ENCODE data around the gene NRP2. TPM values are rescaled to one million over a fixed set of nuclear protein-coding genes. Genes with fewer than 3 reads are reported as not detected.

The NRP2 gene
- total RNA-seq, 2 experiments from 2014 or later: 0.35 to 2.6 TPM

DNA sequence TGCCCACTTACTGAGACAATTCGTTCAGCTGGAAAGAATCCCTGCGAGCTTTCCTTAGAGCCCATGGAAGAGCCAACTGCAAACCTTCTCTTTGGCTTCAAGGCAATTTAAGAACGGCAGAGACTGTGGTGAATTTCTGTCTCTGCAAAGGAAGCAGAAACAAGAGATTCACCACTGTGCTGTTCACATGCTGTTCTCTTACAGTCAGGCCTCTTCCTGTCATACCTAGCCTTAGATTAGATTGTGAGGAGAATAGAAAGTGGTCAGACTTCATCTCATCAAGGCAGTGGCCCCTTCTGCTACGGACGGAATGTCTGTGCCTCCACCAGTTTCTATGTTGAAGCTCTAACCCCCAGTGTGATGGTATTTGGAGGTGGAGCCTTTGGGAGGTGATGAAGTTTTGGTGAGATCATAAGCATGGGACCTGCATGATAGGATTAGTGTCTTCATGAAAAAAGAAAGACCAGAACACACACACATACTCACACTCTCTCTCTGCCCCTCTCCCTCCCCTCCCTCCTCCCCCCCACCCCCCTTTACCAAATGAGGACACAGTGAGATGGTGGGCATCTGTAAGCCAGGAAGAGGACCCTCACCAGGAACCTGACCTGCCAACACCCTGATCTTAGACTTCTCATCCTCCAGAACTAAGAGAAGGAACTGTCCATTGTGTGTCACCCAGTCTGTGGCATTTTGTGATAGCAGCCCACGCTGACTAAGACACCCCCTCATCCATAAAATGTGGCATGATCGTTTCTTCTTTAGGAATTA, 45.6 kb upstream of the NRP2 start:
- H4K20me1 ChIP-seq (ENCODE audit: insufficient read depth, low read length): no peaks in the 10 kb centered on the region
- H3K79me2 ChIP-seq (ENCODE audit: insufficient read depth, low read depth, low read length): no peaks in the 10 kb centered on the region
- no peak for DNase-seq (ENCODE audit: low spot score)
- H3K9me3 ChIP-seq (ENCODE audit: low read length): no peaks in the 10 kb centered on the region
- no TSS peak for BruUV-seq (replicated peaks)
- no peaks in the 10 kb centered on the region for H3K4me1 ChIP-seq (ENCODE audit: insufficient read depth, low read length, poor library complexity, severe bottlenecking)
- intact Hi-C loops (cut with micrococcal nuclease; ENCODE audit: unreplicated experiment): no loop called here
- no peak for TF ChIP-seq CTCF (conservative IDR thresholded peaks at IDR 0.05; ENCODE audit: low read length)
- TF ChIP-seq EZH2phosphoT487 (IDR thresholded peaks at IDR 0.05; ENCODE audit: borderline replicate concordance, low read depth, low read length): no peak
- CTCF ChIA-PET (ENCODE audit: unreplicated experiment): no interaction called here
- no peaks in the 10 kb centered on the region for H3K9me2 ChIP-seq (ENCODE audit: insufficient read depth, low read length)
- no peak overlapping the region for H3K27ac ChIP-seq (ENCODE audit: low read depth, low read length, poor library complexity, severe bottlenecking)
- H3K36me3 ChIP-seq (ENCODE audit: insufficient read depth, low read length): no peaks in the 10 kb centered on the region
- no peak overlapping the region for H2AFZ ChIP-seq (ENCODE audit: low read length)
- no peak overlapping the region for H3K4me3 ChIP-seq (ENCODE audit: low read depth, low read length, poor library complexity, severe bottlenecking)
- POLR2A ChIA-PET: interaction anchor here (0.6 kb wide), 1 partner anchor 35 kb away, joined by 3 read pairs; no protein-coding TSS in a partner anchor
- H3K4me2 ChIP-seq (ENCODE audit: low read length): no peak overlapping the region

GRCh38 chr2:205637320-205637602, 45.0 kb upstream of the NRP2 start:
- Histone ChIP-seq H3K79me2 (ENCODE audit: insufficient read depth, low read depth, low read length) (no peaks in the 10 kb centered on the region), H3K4me1 (ENCODE audit: insufficient read depth, low read length, poor library complexity, severe bottlenecking) (no peaks in the 10 kb centered on the region), H3K4me2 (ENCODE audit: low read length) (no peak overlapping the region), H3K9me2 (ENCODE audit: insufficient read depth, low read length) (no peaks in the 10 kb centered on the region), H2AFZ (ENCODE audit: low read length) (no peak overlapping the region), H4K20me1 (ENCODE audit: insufficient read depth, low read length) (no peaks in the 10 kb centered on the region), H3K9me3 (ENCODE audit: low read length) (no peaks in the 10 kb centered on the region), H3K4me3 (ENCODE audit: low read depth, low read length, poor library complexity, severe bottlenecking) (no peak overlapping the region), H3K27ac (ENCODE audit: low read depth, low read length, poor library complexity, severe bottlenecking) (no peak overlapping the region), H3K36me3 (ENCODE audit: insufficient read depth, low read length) (no peaks in the 10 kb centered on the region)
- ChIA-PET POLR2A (no interaction called here), CTCF (ENCODE audit: unreplicated experiment) (no interaction called here)
- TF ChIP-seq CTCF (conservative IDR thresholded peaks at IDR 0.05; ENCODE audit: low read length): no peak
- no peak for TF ChIP-seq EZH2phosphoT487 (IDR thresholded peaks at IDR 0.05; ENCODE audit: borderline replicate concordance, low read depth, low read length)
- BruUV-seq (replicated peaks): no TSS peak
- no peak for DNase-seq (ENCODE audit: low spot score)
- intact Hi-C loops (cut with micrococcal nuclease; ENCODE audit: unreplicated experiment): no loop called here

GRCh38 chr2:205637779-205638503, 44.4 kb upstream of the NRP2 start:
- ChIA-PET CTCF (ENCODE audit: unreplicated experiment) (no interaction called here), POLR2A (interaction anchor here (0.8 to 1.1 kb wide), 2 partner anchors 13 to 197 kb away, joined by 3 to 4 read pairs; no protein-coding TSS in a partner anchor)
- no peak for DNase-seq (ENCODE audit: low spot score)
- Histone ChIP-seq H3K36me3 (ENCODE audit: insufficient read depth, low read length) (no peaks in the 10 kb centered on the region), H3K4me1 (ENCODE audit: insufficient read depth, low read length, poor library complexity, severe bottlenecking) (no peaks in the 10 kb centered on the region), H3K79me2 (ENCODE audit: insufficient read depth, low read depth, low read length) (no peaks in the 10 kb centered on the region), H3K27ac (ENCODE audit: low read depth, low read length, poor library complexity, severe bottlenecking) (no peak overlapping the region), H3K9me3 (ENCODE audit: low read length) (no peaks in the 10 kb centered on the region), H3K4me2 (ENCODE audit: low read length) (no peak overlapping the region), H3K9me2 (ENCODE audit: insufficient read depth, low read length) (no peaks in the 10 kb centered on the region), H3K4me3 (ENCODE audit: low read depth, low read length, poor library complexity, severe bottlenecking) (no peak overlapping the region), H4K20me1 (ENCODE audit: insufficient read depth, low read length) (no peaks in the 10 kb centered on the region), H2AFZ (ENCODE audit: low read length) (no peak overlapping the region)
- intact Hi-C loops (cut with micrococcal nuclease; ENCODE audit: unreplicated experiment): no loop called here
- no peak for TF ChIP-seq EZH2phosphoT487 (IDR thresholded peaks at IDR 0.05; ENCODE audit: borderline replicate concordance, low read depth, low read length)
- TF ChIP-seq CTCF (conservative IDR thresholded peaks at IDR 0.05; ENCODE audit: low read length): no peak
- BruUV-seq (replicated peaks): no TSS peak
